ENCODE results near the gene ZNF688.
"Not testable (repeated sequence)": the region's sequence is repeated elsewhere in the genome, so short reads cannot be mapped to it uniquely, and the experiment has no call there.

ZNF688 gene

GRCh38 chr16:30546115-30546514 lies 25.4 kb downstream of the ZNF688 start:
- no peak for FAIRE-seq
- TF ChIP-seq CTCF (IDR thresholded peaks at IDR 0.05; ENCODE audit: insufficient read depth, missing control alignments): no peak
- no peak for DNase-seq (ENCODE audit: insufficient read length, low spot score)

- no peak for TF ChIP-seq CTCF (IDR thresholded peaks at IDR 0.05; ENCODE audit: insufficient read depth, missing control alignments)
- DNase-seq (ENCODE audit: insufficient read length, low spot score) (no peak), FAIRE-seq (no peak)
These were observed 28.4 kb downstream of the ZNF688 start for GRCh38 chr16:30543067-30543466.

GRCh38 chr16:30541502-30542329 lies 29.8 kb downstream of the ZNF688 start:
- no peak for FAIRE-seq
- TF ChIP-seq CTCF (IDR thresholded peaks at IDR 0.05; ENCODE audit: insufficient read depth, missing control alignments): no peak
- no peak for DNase-seq (ENCODE audit: insufficient read length, low spot score)

GRCh38 chr16:30540916-30541464 lies 30.5 kb downstream of the ZNF688 start:
- not testable (repeated sequence) for FAIRE-seq; DNase-seq (ENCODE audit: insufficient read length, low spot score)

- not testable (repeated sequence) for FAIRE-seq; DNase-seq (ENCODE audit: insufficient read length, low spot score)
These were observed 31.5 kb downstream of the ZNF688 start for GRCh38 chr16:30539986-30540526.

- FAIRE-seq (no peak), DNase-seq (ENCODE audit: insufficient read length, low spot score) (no peak)
- no peak for TF ChIP-seq CTCF (IDR thresholded peaks at IDR 0.05; ENCODE audit: insufficient read depth, missing control alignments)
These were observed 32.2 kb downstream of the ZNF688 start for GRCh38 chr16:30539000-30539964.

GRCh38 chr16:30536391-30537024 lies 35.0 kb downstream of the ZNF688 start:
- not testable (repeated sequence) for DNase-seq (ENCODE audit: insufficient read length, low spot score); FAIRE-seq

GRCh38 chr16:30535777-30536190 lies 35.7 kb downstream of the ZNF688 start:
- FAIRE-seq: no peak
- DNase-seq (ENCODE audit: insufficient read length, low spot score): peak; percentile 61
- peak; percentile 43 for TF ChIP-seq CTCF (IDR thresholded peaks at IDR 0.05; ENCODE audit: insufficient read depth, missing control alignments)

Data from D721Med (cell line).